Rectal smooth muscle tissue (tissue), 1 donor: Measurements from ENCODE around the gene PNO1.
A peak's percentile ranks its signal among the peaks of the same experiment; 100 is the strongest.

Experiments used
- H3K27ac ChIP-seq: one replicate; pipeline ENCODE4 v1.7.0; 2013; ENCODE audit warnings: low read depth, low read length, inconsistent platforms
- H3K27me3 ChIP-seq: one replicate; pipeline ENCODE4 v1.7.0; 2013; ENCODE audit warnings: low read length; ENCODE audit not compliant: control insufficient read depth, insufficient read depth
- H3K36me3 ChIP-seq: one replicate; pipeline ENCODE4 v1.7.0; 2013; ENCODE audit warnings: low read length; ENCODE audit not compliant: control insufficient read depth, insufficient read depth
- H3K4me1 ChIP-seq: one replicate; pipeline ENCODE4 v1.7.0; 2013; ENCODE audit warnings: low read length; ENCODE audit not compliant: control insufficient read depth, insufficient read depth
- H3K4me3 ChIP-seq: one replicate; pipeline ENCODE4 v1.7.0; 2013; ENCODE audit warnings: low read length
- H3K9ac ChIP-seq: one replicate; pipeline ENCODE4 v1.7.0; 2013; ENCODE audit warnings: low read length

PNO1 gene

GRCh38 chr2:68187329-68187728, 29.6 kb downstream of the PNO1 start:
- H3K4me3 ChIP-seq: no peak overlapping the region
- no peak overlapping the region for H3K9ac ChIP-seq
- no peak overlapping the region for H3K27ac ChIP-seq
- peaks cover 5% of the 10 kb centered on the region for H3K36me3 ChIP-seq
- H3K4me1 ChIP-seq: no peaks in the 10 kb centered on the region
- H3K27me3 ChIP-seq: no peaks in the 10 kb centered on the region

GRCh38 chr2:68188831-68189230, 31.1 kb downstream of the PNO1 start:
- no peak overlapping the region for H3K27ac ChIP-seq
- no peaks in the 10 kb centered on the region for H3K27me3 ChIP-seq
- peaks cover 3% of the 10 kb centered on the region for H3K4me1 ChIP-seq
- H3K36me3 ChIP-seq: peaks cover 4% of the 10 kb centered on the region
- no peak overlapping the region for H3K4me3 ChIP-seq
- no peak overlapping the region for H3K9ac ChIP-seq

- Histone ChIP-seq H3K4me3 (no peak overlapping the region), H3K27ac (no peak overlapping the region), H3K36me3 (no peaks in the 10 kb centered on the region), H3K4me1 (peaks cover 4% of the 10 kb centered on the region), H3K27me3 (no peaks in the 10 kb centered on the region), H3K9ac (no peak overlapping the region)
These were observed 32.5 kb downstream of the PNO1 start for GRCh38 chr2:68189991-68190784.

GRCh38 chr2:68190991-68191731, 33.5 kb downstream of the PNO1 start:
- H3K36me3 ChIP-seq: no peaks in the 10 kb centered on the region
- no peak overlapping the region for H3K4me3 ChIP-seq
- no peaks in the 10 kb centered on the region for H3K27me3 ChIP-seq
- peaks cover 12% of the 10 kb centered on the region for H3K4me1 ChIP-seq
- H3K9ac ChIP-seq: no peak overlapping the region
- no peak overlapping the region for H3K27ac ChIP-seq

- no peaks in the 10 kb centered on the region for H3K36me3 ChIP-seq
- peaks cover 12% of the 10 kb centered on the region for H3K4me1 ChIP-seq
- no peak overlapping the region for H3K9ac ChIP-seq
These were observed 35.5 kb downstream of the PNO1 start for GRCh38 chr2:68193144-68193543.

GRCh38 chr2:68193787-68194372, 36.2 kb downstream of the PNO1 start:
- no peak overlapping the region for H3K9ac ChIP-seq
- no peak overlapping the region for H3K27ac ChIP-seq
- H3K4me1 ChIP-seq: peaks cover 12% of the 10 kb centered on the region
- H3K36me3 ChIP-seq: no peaks in the 10 kb centered on the region
- H3K4me3 ChIP-seq: no peak overlapping the region
- no peaks in the 10 kb centered on the region for H3K27me3 ChIP-seq

More at GRCh38 chr2:68193144-68193543, 35.5 kb downstream of the PNO1 start:
- Histone ChIP-seq H3K27me3 (no peaks in the 10 kb centered on the region), H3K4me3 (no peak overlapping the region), H3K27ac (peak overlapping the region; percentile 32)

- H3K36me3 ChIP-seq: no peaks in the 10 kb centered on the region
- no peaks in the 10 kb centered on the region for H3K27me3 ChIP-seq
- H3K27ac ChIP-seq: no peak overlapping the region
- no peak overlapping the region for H3K4me3 ChIP-seq
- peaks cover 12% of the 10 kb centered on the region for H3K4me1 ChIP-seq
- no peak overlapping the region for H3K9ac ChIP-seq
These were observed 37.4 kb downstream of the PNO1 start for GRCh38 chr2:68195096-68195495.

- H3K4me3 ChIP-seq: no peak overlapping the region
- no peaks in the 10 kb centered on the region for H3K36me3 ChIP-seq
- H3K27me3 ChIP-seq: no peaks in the 10 kb centered on the region
- H3K9ac ChIP-seq: no peak overlapping the region
- H3K4me1 ChIP-seq: peaks cover 12% of the 10 kb centered on the region
- no peak overlapping the region for H3K27ac ChIP-seq
These were observed 38.5 kb downstream of the PNO1 start for GRCh38 chr2:68196120-68196716.

GRCh38 chr2:68200157-68200787, 42.6 kb downstream of the PNO1 start:
- peaks cover 10% of the 10 kb centered on the region for H3K4me1 ChIP-seq
- H3K27ac ChIP-seq: no peak overlapping the region
- H3K9ac ChIP-seq: no peak overlapping the region
- H3K4me3 ChIP-seq: no peak overlapping the region
- no peaks in the 10 kb centered on the region for H3K27me3 ChIP-seq
- no peaks in the 10 kb centered on the region for H3K36me3 ChIP-seq

- no peak overlapping the region for H3K27ac ChIP-seq
- no peak overlapping the region for H3K4me3 ChIP-seq
- peaks cover 8% of the 10 kb centered on the region for H3K4me1 ChIP-seq
- H3K9ac ChIP-seq: no peak overlapping the region
- H3K27me3 ChIP-seq: no peaks in the 10 kb centered on the region
- no peaks in the 10 kb centered on the region for H3K36me3 ChIP-seq
These were observed 45.9 kb downstream of the PNO1 start for GRCh38 chr2:68203587-68203986.

GRCh38 chr2:68206793-68207192, 49.1 kb downstream of the PNO1 start:
- H3K27ac ChIP-seq: no peak overlapping the region
- peaks cover 8% of the 10 kb centered on the region for H3K4me1 ChIP-seq
- no peaks in the 10 kb centered on the region for H3K27me3 ChIP-seq
- no peaks in the 10 kb centered on the region for H3K36me3 ChIP-seq
- H3K9ac ChIP-seq: no peak overlapping the region
- no peak overlapping the region for H3K4me3 ChIP-seq

GRCh38 chr2:68214381-68214780, 56.7 kb downstream of the PNO1 start:
- H3K9ac ChIP-seq: no peak overlapping the region
- H3K4me1 ChIP-seq: peaks cover 20% of the 10 kb centered on the region
- no peaks in the 10 kb centered on the region for H3K27me3 ChIP-seq
- no peak overlapping the region for H3K27ac ChIP-seq
- no peak overlapping the region for H3K4me3 ChIP-seq
- no peaks in the 10 kb centered on the region for H3K36me3 ChIP-seq
